HG02884 (cell line): ENCODE data around the gene MSI2.
"Not testable (repeated sequence)": the region's sequence is repeated elsewhere in the genome, so short reads cannot be mapped to it uniquely, and the experiment has no call there.

ENCODE experiments used
- ATAC-seq: cut with Tn5 transposase; IDR thresholded peaks from one replicate; pipeline ENCODE4 v1.9.1; 2021; ENCODE audit warnings: mild to moderate bottlenecking, moderate library complexity; ENCODE audit not compliant: unreplicated experiment

Gene MSI2

GRCh38 chr17:57255776-57256681 is at the start of gene MSI2:
TSS of gene MSI2 (plus strand) at chr17:57256523. CDS start at chr17:57256743, 220 bp downstream.
- ATAC-seq = peak; percentile 61

GRCh38 chr17:57206928-57207327 is 49.4 kb upstream of the MSI2 start:
- no peak for ATAC-seq

GRCh38 chr17:57207396-57207795 is 48.9 kb upstream of the MSI2 start:
- ATAC-seq = no peak

GRCh38 chr17:57210224-57210553 is 46.1 kb upstream of the MSI2 start:
- ATAC-seq = no peak

- no peak for ATAC-seq
Measured at GRCh38 chr17:57210972-57211411, 45.3 kb upstream of the MSI2 start.

- ATAC-seq = no peak
Measured at GRCh38 chr17:57211543-57211942, 44.8 kb upstream of the MSI2 start.

GRCh38 chr17:57213180-57213825 is 43.0 kb upstream of the MSI2 start:
- ATAC-seq = no peak

GRCh38 chr17:57215317-57215716 is 41.0 kb upstream of the MSI2 start:
- no peak for ATAC-seq

GRCh38 chr17:57221366-57222350 is 34.7 kb upstream of the MSI2 start:
- ATAC-seq = no peak

- not testable (repeated sequence) for ATAC-seq
Measured at GRCh38 chr17:57222422-57222821, 33.9 kb upstream of the MSI2 start.

- no peak for ATAC-seq
Measured at GRCh38 chr17:57225127-57225526, 31.2 kb upstream of the MSI2 start.

- no peak for ATAC-seq
Measured at GRCh38 chr17:57226793-57227192, 29.5 kb upstream of the MSI2 start.

GRCh38 chr17:57228911-57229310 is 27.4 kb upstream of the MSI2 start:
- no peak for ATAC-seq

- ATAC-seq = no peak
Measured at GRCh38 chr17:57234061-57234738, 22.1 kb upstream of the MSI2 start.

- ATAC-seq = no peak
Measured at GRCh38 chr17:57234739-57235092, 21.6 kb upstream of the MSI2 start.

GRCh38 chr17:57235124-57235523 is 21.2 kb upstream of the MSI2 start:
- ATAC-seq = no peak

- no peak for ATAC-seq
Measured at GRCh38 chr17:57236686-57237299, 19.5 kb upstream of the MSI2 start.

GRCh38 chr17:57240648-57241047 is 15.7 kb upstream of the MSI2 start:
- ATAC-seq = no peak

GRCh38 chr17:57242148-57242547 is 14.2 kb upstream of the MSI2 start:
- no peak for ATAC-seq

GRCh38 chr17:57243171-57243622 is 13.1 kb upstream of the MSI2 start:
- ATAC-seq = no peak
